Glomerular visceral epithelial cell (primary cell): Measurements from ENCODE around the gene FAM83G.
"Not testable (repeated sequence)": the region's sequence is repeated elsewhere in the genome, so short reads cannot be mapped to it uniquely, and the experiment has no call there.

Experiments used
- DNase-seq: peaks from one replicate; pipeline ENCODE4 v3.0.0-alpha.2; 2016; ENCODE audit errors: extremely low spot score

The FAM83G gene

GRCh38 chr17:19023209-19023999 is 18.8 kb upstream of the FAM83G start:
- no peak for DNase-seq

GRCh38 chr17:19022747-19023146 is 18.2 kb upstream of the FAM83G start:
- no peak for DNase-seq

GRCh38 chr17:19022128-19022527 is 17.6 kb upstream of the FAM83G start:
- DNase-seq, result no peak

- no peak for DNase-seq
Measured at GRCh38 chr17:19021622-19022083, 17.1 kb upstream of the FAM83G start.

- not testable (repeated sequence) for DNase-seq
Measured at GRCh38 chr17:19021011-19021621, 16.6 kb upstream of the FAM83G start.

- DNase-seq, result no peak
Measured at GRCh38 chr17:19020016-19020415, 15.5 kb upstream of the FAM83G start.

GRCh38 chr17:19019041-19019941 is 14.7 kb upstream of the FAM83G start:
- no peak for DNase-seq

- DNase-seq, result no peak
Measured at GRCh38 chr17:19018600-19018950, 14.0 kb upstream of the FAM83G start.

- DNase-seq, result no peak
Measured at GRCh38 chr17:19017804-19018599, 13.4 kb upstream of the FAM83G start.

- DNase-seq, result no peak
Measured at GRCh38 chr17:19017401-19017800, 12.8 kb upstream of the FAM83G start.

- DNase-seq, result no peak
Measured at GRCh38 chr17:19016881-19017280, 12.3 kb upstream of the FAM83G start.

- DNase-seq, result no peak
Measured at GRCh38 chr17:19016297-19016696, 11.7 kb upstream of the FAM83G start.

- DNase-seq, result no peak
Measured at GRCh38 chr17:19015428-19015827, 10.9 kb upstream of the FAM83G start.

- no peak for DNase-seq
Measured at GRCh38 chr17:19014628-19015215, 10.2 kb upstream of the FAM83G start.

- no peak for DNase-seq
Measured at GRCh38 chr17:19013806-19014627, 9.5 kb upstream of the FAM83G start.

- no peak for DNase-seq
Measured at GRCh38 chr17:19013226-19013625, 8.7 kb upstream of the FAM83G start.

- DNase-seq, result no peak
Measured at GRCh38 chr17:19012171-19013080, 7.9 kb upstream of the FAM83G start.

- no peak for DNase-seq
Measured at GRCh38 chr17:19011581-19011980, 7.0 kb upstream of the FAM83G start.
